Immature natural killer cell (primary cell): ENCODE measurements around the gene NATD1. TPM values are rescaled to one million over a fixed set of nuclear protein-coding genes. Genes with fewer than 3 reads are reported as not detected.

Experiments used
- DNase-seq, 3 donors: peaks; one replicate each; pipeline ENCODE4 v3.0.0; 2022; ENCODE audit warnings: mixed read lengths in 1 of 3
- H3K27ac Mint-ChIP-seq, 6 donors: one replicate each; pipeline ENCODE4 v1.8.0; 2020; ENCODE audit warnings: mixed read lengths in 6 of 6, mild to moderate bottlenecking in 5 of 6, inconsistent platforms in 4 of 6, moderate library complexity in 3 of 6
- H3K27me3 Mint-ChIP-seq, 3 donors: one replicate each; pipeline ENCODE4 v1.8.0; 2020 to 2021; ENCODE audit warnings: low read depth in 3 of 3, mild to moderate bottlenecking in 3 of 3, mixed read lengths in 3 of 3, moderate library complexity in 3 of 3, inconsistent platforms in 1 of 3
- H3K36me3 Mint-ChIP-seq, 3 donors: one replicate each; pipeline ENCODE4 v1.8.0; 2020; ENCODE audit warnings: mixed read lengths in 3 of 3, inconsistent platforms in 2 of 3, mild to moderate bottlenecking in 2 of 3
- H3K4me1 Mint-ChIP-seq, 2 donors: one replicate each; pipeline ENCODE4 v1.8.0; 2020; ENCODE audit warnings: inconsistent platforms in 2 of 2, mild to moderate bottlenecking in 2 of 2, mixed read lengths in 2 of 2, moderate library complexity in 1 of 2
- H3K4me3 Mint-ChIP-seq, 5 donors: one replicate each; pipeline ENCODE4 v1.8.0; 2020; ENCODE audit warnings: mild to moderate bottlenecking in 5 of 5, mixed read lengths in 5 of 5, inconsistent platforms in 3 of 5, moderate library complexity in 3 of 5
- H3K9me3 Mint-ChIP-seq, 6 donors: one replicate each; pipeline ENCODE4 v1.8.0; 2020; ENCODE audit warnings: mild to moderate bottlenecking in 6 of 6, mixed read lengths in 6 of 6, inconsistent platforms in 4 of 6, moderate library complexity in 3 of 6
- polyA plus RNA-seq, 3 donors: library from polyadenylated mRNA; unstranded; fragments of 300-500 nt; fragmentation: Illumina TruSeq; gene quantifications; one replicate each; pipeline ENCODE4 v1.2.3, GENCODE V29; 2021

The NATD1 gene
- polyA plus RNA-seq, 3 donors from 2014 or later: 0.57 to 3.4 (median 2.5) TPM

DNA sequence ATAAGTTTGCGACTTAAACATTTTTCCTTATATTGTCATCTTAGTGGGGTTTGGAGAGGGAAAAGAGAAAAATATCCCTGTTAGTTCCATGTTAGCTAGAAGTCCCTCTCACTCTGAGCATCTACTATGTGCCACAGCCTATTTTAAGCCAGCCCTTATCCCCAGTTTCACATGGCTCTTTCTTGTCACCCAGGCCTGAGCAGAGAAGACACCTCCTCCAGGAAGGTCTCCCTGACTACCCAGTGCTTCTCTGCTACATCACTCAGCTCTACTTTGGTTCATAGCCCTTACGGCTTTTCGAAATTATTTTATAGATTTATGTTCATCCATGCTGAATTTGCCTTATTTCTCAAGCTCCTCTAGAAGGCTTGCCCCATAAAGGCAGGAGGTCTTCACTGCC is 24.1 kb upstream of the NATD1 start:
- H3K36me3 Mint-ChIP-seq: no peaks in the 10 kb centered on the region
- no peak for DNase-seq
- H3K4me1 Mint-ChIP-seq: peaks cover 25 to 29% of the 10 kb centered on the region in 2 donors
- peaks cover 0 to 4% (median 1%) of the 10 kb centered on the region in 3 donors for H3K27me3 Mint-ChIP-seq
- H3K4me3 Mint-ChIP-seq: peak overlapping the region; percentile 6 to 52 (median 36)
- H3K27ac Mint-ChIP-seq: peak overlapping the region in 4 of 6 donors; percentile 35 to 53 (median 44)
- H3K9me3 Mint-ChIP-seq: no peaks in the 10 kb centered on the region

DNA sequence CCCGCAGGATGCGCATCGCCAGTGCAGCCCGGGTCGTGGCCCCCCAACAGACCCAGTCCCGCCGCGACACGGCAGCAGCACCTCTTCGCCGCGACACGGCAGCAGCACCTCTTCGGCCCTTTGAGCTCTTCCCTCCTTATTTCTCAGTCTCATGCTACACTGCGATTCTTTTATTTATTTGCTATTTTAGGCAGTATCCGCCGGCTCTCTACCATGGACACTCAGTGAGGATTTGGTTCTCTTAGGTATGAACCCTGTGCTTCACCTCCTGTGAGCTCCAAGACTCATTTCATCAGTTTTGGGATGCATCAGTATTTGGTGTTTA is 23.0 kb upstream of the NATD1 start:
- Mint-ChIP-seq H3K27ac (peak overlapping the region; percentile 86 to 97 (median 90)), H3K36me3 (no peaks in the 10 kb centered on the region), H3K4me1 (peaks cover 24 to 29% of the 10 kb centered on the region in 2 donors), H3K9me3 (no peaks in the 10 kb centered on the region), H3K4me3 (peak overlapping the region; percentile 84 to 97 (median 91)), H3K27me3 (peaks cover 0 to 3% (median 1%) of the 10 kb centered on the region in 3 donors)
- no peak for DNase-seq

DNA sequence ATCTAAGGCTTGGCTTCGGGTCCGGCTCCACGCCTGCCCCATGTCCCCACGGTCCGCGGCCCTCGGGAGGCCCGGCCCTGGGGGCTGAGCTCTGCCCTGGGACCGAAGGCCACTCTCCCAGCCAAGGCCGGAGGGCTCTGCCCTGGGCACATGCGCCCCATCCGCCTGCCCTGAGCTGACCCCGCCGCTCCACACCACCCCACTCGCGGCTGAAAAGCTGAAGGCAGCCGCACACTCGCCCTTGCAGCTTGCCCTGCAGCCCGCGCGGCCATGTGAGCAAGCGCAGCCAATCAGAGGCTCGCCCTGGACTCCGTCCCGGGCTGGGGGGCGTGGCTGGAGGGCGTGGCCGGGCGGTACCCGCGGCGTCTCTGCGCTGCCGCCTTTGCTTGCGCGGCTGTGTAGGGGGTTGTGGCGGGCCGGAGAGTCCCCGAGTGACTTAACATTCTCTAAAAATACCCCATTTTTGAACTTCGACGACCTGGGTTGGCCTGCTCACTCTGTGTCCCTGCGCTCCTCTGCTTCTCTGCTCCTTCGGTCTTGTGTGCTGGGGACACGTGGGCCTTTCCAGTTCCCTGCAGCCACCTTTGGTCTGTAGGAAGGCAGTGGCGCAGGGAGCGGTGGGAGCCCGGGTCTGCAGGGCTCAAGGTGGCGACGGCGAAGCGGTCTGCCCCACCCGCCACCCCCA is 22.5 kb upstream of the NATD1 start:
- peaks cover 24 to 29% of the 10 kb centered on the region in 2 donors for H3K4me1 Mint-ChIP-seq
- H3K27ac Mint-ChIP-seq: peak overlapping the region; percentile 80 to 97 (median 90)
- H3K27me3 Mint-ChIP-seq: peaks cover 0 to 3% (median 1%) of the 10 kb centered on the region in 3 donors
- no peaks in the 10 kb centered on the region for H3K9me3 Mint-ChIP-seq
- no peaks in the 10 kb centered on the region for H3K36me3 Mint-ChIP-seq
- peak overlapping the region; percentile 84 to 97 (median 91) for H3K4me3 Mint-ChIP-seq
- peak; percentile 92 for DNase-seq

DNA sequence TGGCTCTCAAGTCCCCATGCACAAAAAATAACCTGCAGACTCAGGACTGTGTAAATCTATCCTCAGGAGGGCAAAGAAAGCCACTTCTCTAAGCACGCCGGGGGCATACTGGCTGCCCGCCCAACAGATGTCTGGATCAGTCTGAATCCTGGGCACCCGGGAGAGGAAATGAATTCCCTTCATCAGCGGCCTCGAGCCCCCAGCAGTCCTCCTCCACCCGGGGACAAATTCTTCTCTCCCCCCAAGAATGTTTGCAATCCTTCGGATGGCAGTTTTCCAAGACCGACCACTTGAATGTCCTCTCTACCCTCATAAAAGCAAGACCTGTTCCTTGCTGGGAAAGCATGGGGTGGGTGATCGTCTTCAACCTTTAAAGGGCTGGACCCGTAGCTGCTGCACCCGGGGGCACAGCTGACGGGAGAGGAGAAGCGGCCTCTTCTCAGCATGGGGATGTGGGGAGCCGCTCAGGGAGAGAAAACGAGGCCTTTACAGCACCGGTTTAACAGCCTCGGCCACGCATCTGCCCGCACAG is 21.9 kb upstream of the NATD1 start:
- peaks cover 0 to 3% (median 1%) of the 10 kb centered on the region in 3 donors for H3K27me3 Mint-ChIP-seq
- no peaks in the 10 kb centered on the region for H3K9me3 Mint-ChIP-seq
- peak overlapping the region in 5 of 6 donors; percentile 49 to 89 (median 81) for H3K27ac Mint-ChIP-seq
- no peak for DNase-seq
- peaks cover 23 to 25% of the 10 kb centered on the region in 2 donors for H3K4me1 Mint-ChIP-seq
- H3K36me3 Mint-ChIP-seq: no peaks in the 10 kb centered on the region
- H3K4me3 Mint-ChIP-seq: peak overlapping the region; percentile 84 to 97 (median 91)

DNA sequence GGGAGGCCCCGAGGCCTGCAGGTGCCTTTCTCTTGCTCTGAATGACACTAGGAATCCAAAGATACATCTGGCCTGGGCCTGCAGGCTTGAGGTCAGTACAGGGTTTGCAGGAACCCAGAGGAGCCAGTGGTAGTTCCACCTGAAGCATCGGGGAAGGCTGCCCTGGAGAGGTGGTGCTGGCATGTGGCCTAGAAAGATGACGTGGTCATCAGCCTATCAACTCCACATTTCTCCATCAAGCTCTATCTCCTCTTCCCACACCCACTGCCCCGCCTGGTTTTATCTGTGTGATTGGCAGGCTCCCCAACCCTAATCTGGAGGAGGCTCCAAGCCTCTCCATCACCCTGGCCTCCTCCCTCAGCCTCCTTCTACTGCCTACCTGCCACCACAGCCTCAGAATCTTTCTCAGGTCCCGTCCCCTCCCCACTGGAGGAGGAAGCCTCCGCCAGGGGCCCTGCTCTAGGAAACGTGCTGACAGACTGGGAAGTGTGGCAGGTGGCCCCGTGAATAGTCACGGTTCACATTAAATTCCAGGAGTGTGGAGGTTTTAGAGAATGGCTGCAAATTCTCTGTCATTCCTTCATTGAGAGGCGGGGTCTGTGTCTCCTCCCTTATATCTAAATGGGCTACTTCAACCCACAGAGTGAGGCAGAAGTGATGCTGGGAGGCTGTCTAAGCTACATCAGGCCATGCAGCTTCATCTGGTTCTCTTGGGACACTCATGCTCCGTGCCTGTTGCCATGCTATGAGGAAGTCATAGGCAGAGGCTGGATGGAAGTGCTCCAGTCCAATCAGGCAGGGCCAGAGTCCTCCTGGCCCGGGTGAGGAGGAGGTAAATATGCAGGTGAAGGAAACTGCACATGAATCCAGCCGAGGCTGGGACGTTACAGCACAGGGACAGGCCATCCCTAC is 19.9 kb upstream of the NATD1 start:
- DNase-seq: no peak
- H3K27me3 Mint-ChIP-seq: peaks cover 0 to 4% (median 3%) of the 10 kb centered on the region in 3 donors
- H3K4me1 Mint-ChIP-seq: peaks cover 33 to 35% of the 10 kb centered on the region in 2 donors
- peak overlapping the region in 1 of 5 donors; percentile 18 for H3K4me3 Mint-ChIP-seq
- H3K9me3 Mint-ChIP-seq: no peaks in the 10 kb centered on the region
- peak overlapping the region in 1 of 6 donors; percentile 61 for H3K27ac Mint-ChIP-seq
- H3K36me3 Mint-ChIP-seq: no peaks in the 10 kb centered on the region

DNA sequence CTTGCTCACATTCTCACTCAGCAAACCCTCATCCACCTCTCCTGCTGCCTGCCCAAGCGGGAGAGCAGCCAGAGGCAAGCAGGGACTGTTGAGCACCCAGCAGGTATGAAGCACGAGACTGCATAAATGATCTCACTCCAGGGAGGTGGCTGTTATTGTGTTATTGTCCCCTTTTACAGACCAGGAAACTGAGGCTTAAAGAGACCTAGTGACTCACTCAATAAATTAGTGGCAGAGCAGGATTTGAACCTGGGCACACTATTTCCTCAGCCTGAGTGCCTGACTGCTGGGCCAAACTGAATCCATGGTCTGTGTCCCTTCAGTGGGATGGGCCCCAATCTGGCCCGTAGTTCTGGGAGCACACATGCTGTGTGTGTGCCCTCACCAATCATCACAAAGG is 19.0 kb upstream of the NATD1 start:
- peak overlapping the region in 1 of 6 donors; percentile 23 for H3K27ac Mint-ChIP-seq
- no peaks in the 10 kb centered on the region for H3K9me3 Mint-ChIP-seq
- H3K27me3 Mint-ChIP-seq: peaks cover 0 to 3% (median 0%) of the 10 kb centered on the region in 3 donors
- peaks cover 42 to 43% of the 10 kb centered on the region in 2 donors for H3K4me1 Mint-ChIP-seq
- no peak overlapping the region for H3K4me3 Mint-ChIP-seq
- no peak for DNase-seq
- no peaks in the 10 kb centered on the region for H3K36me3 Mint-ChIP-seq

DNA sequence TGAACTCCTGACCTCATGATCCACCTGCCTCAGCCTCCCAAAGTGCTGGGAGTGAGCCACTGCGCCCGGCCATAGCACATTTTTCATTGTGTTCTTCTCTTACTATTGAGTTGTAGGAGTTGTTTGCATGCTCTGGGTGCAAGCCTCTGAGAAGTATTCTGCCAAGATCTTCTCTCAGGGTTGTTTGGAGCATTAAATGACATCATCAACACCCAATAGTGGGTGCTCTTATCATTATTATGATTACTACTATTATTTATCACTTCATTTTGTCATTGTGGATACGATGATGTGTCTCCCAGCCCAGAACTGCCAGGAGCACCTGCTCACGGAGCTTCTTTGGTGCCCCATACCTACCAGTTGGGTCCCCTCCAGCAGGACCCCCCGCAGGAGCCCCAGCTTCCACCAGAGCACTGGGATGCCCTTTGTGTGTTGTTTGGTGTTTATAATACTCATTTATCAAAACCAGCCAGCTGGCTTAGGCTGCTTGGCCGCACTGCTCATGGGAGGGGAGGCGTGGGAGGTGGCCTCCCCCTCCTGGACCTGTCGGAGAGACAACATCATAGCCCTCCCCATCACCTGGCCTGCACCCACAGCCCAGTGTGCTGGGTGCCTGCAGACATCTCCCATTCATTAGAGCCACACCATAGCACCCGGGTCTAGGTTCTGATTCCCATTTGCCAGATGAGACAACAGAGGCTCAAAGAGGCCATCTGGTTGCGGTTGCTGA is 18.4 kb upstream of the NATD1 start:
- DNase-seq: no peak
- Mint-ChIP-seq H3K27me3 (peaks cover 0 to 3% (median 0%) of the 10 kb centered on the region in 3 donors), H3K4me1 (peaks cover 46 to 50% of the 10 kb centered on the region in 2 donors), H3K27ac (peak overlapping the region in 1 of 6 donors; percentile 10), H3K9me3 (no peaks in the 10 kb centered on the region), H3K36me3 (no peaks in the 10 kb centered on the region), H3K4me3 (no peak overlapping the region)

DNA sequence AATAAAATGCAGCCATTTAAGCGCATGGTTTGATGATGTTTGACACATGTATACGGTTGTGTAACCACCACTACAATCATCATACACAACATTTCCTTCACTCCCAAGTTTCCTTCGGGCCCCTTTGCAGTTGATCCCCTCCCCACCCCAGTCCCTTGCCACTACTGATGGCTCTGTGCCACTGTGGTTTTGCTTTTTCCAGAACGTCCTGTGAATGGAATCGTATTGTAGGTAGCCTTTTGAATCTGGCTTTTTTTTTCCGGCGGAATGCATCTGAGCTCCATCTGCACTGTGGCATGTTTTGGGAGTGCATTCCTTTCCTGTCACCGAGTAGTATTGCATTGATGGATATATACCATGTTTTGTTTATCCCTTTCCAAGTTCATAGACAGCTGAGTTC is 16.2 kb upstream of the NATD1 start:
- Mint-ChIP-seq H3K27me3 (peaks cover 0 to 3% (median 3%) of the 10 kb centered on the region in 3 donors), H3K4me1 (peaks cover 34 to 38% of the 10 kb centered on the region in 2 donors), H3K36me3 (no peaks in the 10 kb centered on the region), H3K4me3 (peak overlapping the region in 3 of 5 donors; percentile 10 to 76 (median 43)), H3K27ac (peak overlapping the region; percentile 87 to 94 (median 93)), H3K9me3 (no peaks in the 10 kb centered on the region)
- DNase-seq: no peak

DNA sequence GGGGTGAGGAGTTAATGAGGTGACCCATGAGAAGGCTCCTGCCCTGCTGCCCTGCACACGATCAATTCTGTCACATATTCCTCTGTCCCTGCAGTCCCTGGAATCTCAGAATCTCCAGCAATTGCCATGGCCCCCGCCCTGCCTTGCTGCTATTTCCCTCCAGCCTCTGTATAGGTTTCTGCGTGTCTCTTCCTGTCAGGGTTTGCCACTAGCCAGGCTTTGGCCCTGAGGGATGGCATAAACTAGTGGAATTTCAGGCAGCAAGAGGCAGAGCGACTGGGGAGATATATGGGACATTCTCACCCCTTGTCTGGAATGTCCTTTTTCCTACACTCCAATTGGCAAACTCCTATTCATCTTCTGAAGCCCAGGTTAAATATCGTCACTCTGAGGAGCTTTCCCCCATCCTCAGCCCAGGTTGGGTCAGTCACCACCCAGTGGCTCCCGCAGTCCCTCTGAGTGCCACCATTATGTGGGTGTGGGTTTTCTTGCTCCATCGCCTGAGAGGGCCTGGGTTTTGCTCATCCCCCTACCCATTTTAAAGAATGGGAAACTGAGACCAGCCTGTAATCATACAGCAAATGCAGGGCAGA is 15.5 kb upstream of the NATD1 start:
- DNase-seq: no peak
- Mint-ChIP-seq H3K4me3 (peak overlapping the region; percentile 60 to 81 (median 73)), H3K27me3 (peaks cover 0 to 3% (median 3%) of the 10 kb centered on the region in 3 donors), H3K9me3 (no peaks in the 10 kb centered on the region), H3K27ac (peak overlapping the region; percentile 87 to 94 (median 93)), H3K4me1 (peaks cover 34 to 38% of the 10 kb centered on the region in 2 donors), H3K36me3 (no peaks in the 10 kb centered on the region)

DNA sequence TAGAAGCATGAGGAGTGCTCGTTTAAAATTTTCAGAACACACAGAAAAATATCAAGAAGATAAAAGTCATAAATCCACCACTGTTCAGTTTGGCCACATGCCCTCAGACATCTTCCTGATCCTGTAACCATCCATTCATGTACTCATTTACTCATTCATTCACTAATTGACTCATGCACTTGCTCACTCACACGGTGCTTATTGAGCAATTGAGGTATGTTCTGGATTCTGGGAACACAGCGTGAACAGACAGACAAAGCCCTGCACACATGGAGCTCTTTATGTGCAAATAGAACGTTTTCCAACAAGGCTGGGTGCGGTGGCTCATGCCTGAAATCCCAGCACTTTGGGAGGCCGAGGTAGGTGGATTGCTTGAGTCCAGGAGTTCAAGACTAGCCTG is 10.2 kb upstream of the NATD1 start:
- no peak for DNase-seq
- peak overlapping the region in 1 of 6 donors; percentile 22 for H3K27ac Mint-ChIP-seq
- no peaks in the 10 kb centered on the region for H3K36me3 Mint-ChIP-seq
- H3K4me1 Mint-ChIP-seq: peaks cover 19 to 27% of the 10 kb centered on the region in 2 donors
- no peak overlapping the region for H3K4me3 Mint-ChIP-seq
- peaks cover 0 to 3% (median 2%) of the 10 kb centered on the region in 3 donors for H3K27me3 Mint-ChIP-seq
- no peaks in the 10 kb centered on the region for H3K9me3 Mint-ChIP-seq

DNA sequence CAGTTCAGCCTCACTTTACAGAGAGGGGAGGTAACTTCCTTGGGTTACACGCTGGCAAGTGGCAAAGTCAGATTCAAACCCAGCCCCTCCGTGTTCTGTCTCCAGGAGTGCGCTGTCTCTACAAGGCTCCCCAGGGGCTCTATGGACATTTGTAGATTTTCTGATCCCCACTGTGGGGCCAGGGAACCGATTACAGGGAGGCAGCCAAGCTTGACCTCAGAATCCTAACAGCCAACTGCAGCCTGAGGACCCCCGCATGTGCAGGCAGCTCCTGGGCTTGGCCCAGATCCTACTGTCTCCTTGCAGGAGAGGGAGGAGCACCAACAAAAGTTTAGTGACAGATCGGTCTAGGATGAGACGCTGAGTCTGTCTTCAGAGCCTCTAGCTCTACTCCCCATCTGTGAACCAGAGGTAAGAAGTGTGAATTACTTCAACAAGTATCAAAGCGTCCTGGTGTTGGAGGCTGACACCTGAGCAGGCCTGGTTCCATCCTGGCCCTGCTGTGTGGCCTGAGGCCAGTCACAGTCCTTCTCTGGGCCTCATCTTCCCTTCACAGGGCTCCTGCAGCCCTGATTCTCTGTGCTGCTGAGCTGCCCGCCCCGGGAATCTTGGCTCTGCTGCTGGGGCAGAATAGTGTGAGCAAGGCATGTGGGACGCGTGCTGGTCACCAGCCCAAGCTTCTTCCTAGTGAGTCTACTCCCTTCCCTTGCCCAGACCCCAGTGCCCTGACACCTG is 9.2 kb upstream of the NATD1 start:
- Mint-ChIP-seq H3K27ac (peak overlapping the region in 1 of 6 donors; percentile 40), H3K4me1 (peaks cover 10 to 17% of the 10 kb centered on the region in 2 donors), H3K27me3 (peaks cover 0 to 3% (median 2%) of the 10 kb centered on the region in 3 donors), H3K9me3 (no peaks in the 10 kb centered on the region), H3K4me3 (no peak overlapping the region), H3K36me3 (no peaks in the 10 kb centered on the region)
- no peak for DNase-seq

DNA sequence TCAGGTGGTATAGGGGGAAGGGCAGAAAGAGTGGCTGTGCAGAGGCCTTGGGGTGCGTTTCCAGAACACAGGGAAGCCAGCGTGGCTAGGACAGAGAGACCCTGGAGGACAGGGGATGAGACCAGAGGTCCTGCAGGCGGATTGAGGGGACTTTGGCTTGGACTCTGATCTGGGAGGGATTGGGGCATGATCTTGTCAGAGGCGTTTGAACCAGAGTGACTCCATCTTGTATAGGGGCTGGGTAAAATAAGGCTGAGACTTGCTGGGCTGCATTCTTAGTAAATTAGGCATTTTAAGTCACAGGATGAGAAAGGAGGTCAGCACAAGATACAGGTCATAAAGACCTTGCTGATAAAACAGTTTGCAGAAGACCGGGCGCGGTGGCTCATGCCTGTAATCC is 5.4 kb upstream of the NATD1 start:
- peaks cover 6 to 8% of the 10 kb centered on the region in 2 donors for H3K4me1 Mint-ChIP-seq
- no peak for DNase-seq
- peak overlapping the region in 1 of 6 donors; percentile 16 for H3K27ac Mint-ChIP-seq
- H3K36me3 Mint-ChIP-seq: no peaks in the 10 kb centered on the region
- no peak overlapping the region for H3K4me3 Mint-ChIP-seq
- H3K9me3 Mint-ChIP-seq: no peaks in the 10 kb centered on the region
- H3K27me3 Mint-ChIP-seq: peaks cover 0 to 2% (median under 1%) of the 10 kb centered on the region in 3 donors
